Measurements from ENCODE around the gene UBE2K. TPM values are rescaled to one million over a fixed set of nuclear protein-coding genes. Genes with fewer than 3 reads are reported as not detected.
"Not testable (repeated sequence)": the region's sequence is repeated elsewhere in the genome, so short reads cannot be mapped to it uniquely, and the experiment has no call there.

Gene UBE2K
- total RNA-seq, 1 donor from 2014 or later, result 96.7 TPM

DNA sequence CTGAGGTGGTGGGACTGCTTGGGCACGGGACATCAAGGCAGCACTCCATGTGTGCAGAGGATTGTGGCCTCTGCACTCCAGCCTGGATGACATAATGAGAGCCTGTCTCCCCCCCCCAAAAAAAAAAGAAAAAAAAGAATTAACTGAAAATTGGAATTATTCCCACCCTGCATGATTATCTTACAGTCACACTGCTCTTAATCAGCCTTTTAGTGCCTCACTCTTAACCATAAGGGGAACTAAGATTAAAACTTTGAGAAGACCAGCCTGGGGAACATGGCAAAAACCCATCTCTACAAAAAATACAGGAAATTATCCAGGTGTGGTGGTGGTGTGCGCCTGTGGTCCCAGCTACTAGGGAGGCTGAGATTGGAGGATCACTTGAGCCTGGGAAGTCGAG lies 94.6 kb downstream of the UBE2K start:
- peaks cover 1% of the 10 kb centered on the region for H3K9me3 Mint-ChIP-seq (ENCODE audit: unreplicated experiment)
- no peak for TF ChIP-seq CTCF (IDR thresholded peaks at IDR 0.05; ENCODE audit: partially characterized antibody, unreplicated experiment)
- no peak for DNase-seq
- no peaks in the 10 kb centered on the region for H3K36me3 Mint-ChIP-seq (ENCODE audit: unreplicated experiment)
- H3K4me1 Mint-ChIP-seq (ENCODE audit: low read depth, unreplicated experiment), result no peaks in the 10 kb centered on the region
- no peaks in the 10 kb centered on the region for H3K27me3 Mint-ChIP-seq (ENCODE audit: unreplicated experiment)
- no peak overlapping the region for H3K27ac Mint-ChIP-seq (ENCODE audit: unreplicated experiment)
- no peak overlapping the region for H3K4me3 Mint-ChIP-seq (ENCODE audit: unreplicated experiment)

DNA sequence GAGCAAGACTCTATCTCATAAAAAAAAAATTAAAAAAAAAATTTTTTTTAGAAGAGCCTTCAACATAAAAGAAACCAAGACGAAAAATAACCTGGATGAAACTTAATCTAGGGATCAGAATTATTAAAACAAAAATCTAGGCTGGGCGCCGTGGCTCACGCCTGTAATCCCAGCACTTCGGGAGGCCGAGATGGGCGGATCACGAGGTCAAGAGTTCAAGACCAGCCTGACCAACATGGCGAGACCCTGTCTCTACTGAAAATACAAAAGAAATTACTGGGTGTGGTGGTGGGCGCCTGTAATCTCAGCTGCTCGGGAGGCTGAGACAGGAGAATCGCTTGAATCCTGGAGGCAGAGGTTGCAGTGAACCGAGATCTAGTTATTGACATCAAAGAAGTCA lies 95.0 kb downstream of the UBE2K start:
- H3K27me3 Mint-ChIP-seq (ENCODE audit: unreplicated experiment); H3K4me3 Mint-ChIP-seq (ENCODE audit: unreplicated experiment); H3K9me3 Mint-ChIP-seq (ENCODE audit: unreplicated experiment); DNase-seq; H3K27ac Mint-ChIP-seq (ENCODE audit: unreplicated experiment); H3K4me1 Mint-ChIP-seq (ENCODE audit: low read depth, unreplicated experiment); H3K36me3 Mint-ChIP-seq (ENCODE audit: unreplicated experiment): not testable (repeated sequence)

DNA sequence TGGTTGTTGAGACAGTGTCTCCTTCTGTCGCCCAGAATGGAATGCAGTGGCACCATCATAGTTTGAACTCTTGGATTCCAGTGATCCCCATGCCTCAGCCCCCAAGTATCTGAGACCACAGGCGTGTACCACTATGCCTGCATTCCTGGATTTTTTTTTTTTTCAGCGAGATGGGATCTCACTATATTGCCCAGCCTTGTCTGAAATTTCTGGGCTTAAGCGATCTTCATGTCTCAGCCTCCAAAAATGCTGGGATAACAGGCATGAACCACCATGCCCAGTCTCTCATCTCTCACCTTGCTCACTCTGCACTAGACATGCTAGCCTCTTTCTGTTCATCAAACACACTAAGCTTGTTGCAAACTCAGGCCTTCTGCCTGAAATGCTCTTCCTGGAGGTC lies 104.1 kb downstream of the UBE2K start:
- Mint-ChIP-seq H3K36me3 (ENCODE audit: unreplicated experiment) (no peaks in the 10 kb centered on the region), H3K27ac (ENCODE audit: unreplicated experiment) (no peak overlapping the region)

DNA sequence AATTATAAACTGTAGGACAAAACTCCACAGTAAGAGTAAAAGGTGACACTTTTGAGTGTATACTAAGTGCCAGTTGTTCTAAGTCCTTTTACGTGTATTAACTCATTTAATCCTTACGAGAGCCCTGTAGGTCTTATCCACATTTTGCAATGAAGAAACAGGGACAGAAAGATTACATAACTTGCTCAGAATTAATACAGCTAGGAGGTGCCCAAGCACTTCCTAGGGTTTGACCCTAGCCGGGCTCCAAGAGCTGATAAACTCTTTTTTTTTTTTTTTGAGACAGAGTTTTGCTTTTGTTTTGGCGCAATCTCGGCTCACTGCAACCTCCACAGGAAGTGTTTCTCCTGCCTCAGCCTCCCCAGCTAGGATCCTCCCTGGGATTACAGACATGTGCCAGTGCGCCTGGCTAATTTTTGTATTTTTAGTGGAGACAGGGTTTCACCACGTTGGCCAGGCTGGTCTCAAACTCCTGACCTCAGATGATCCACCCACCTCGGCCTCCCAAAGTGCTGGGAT lies 110.4 kb downstream of the UBE2K start:
- H3K4me3 Mint-ChIP-seq (ENCODE audit: unreplicated experiment), result no peak overlapping the region
- no peak for TF ChIP-seq CTCF (IDR thresholded peaks at IDR 0.05; ENCODE audit: partially characterized antibody, unreplicated experiment)
- no peak for DNase-seq
- H3K27ac Mint-ChIP-seq (ENCODE audit: unreplicated experiment), result no peak overlapping the region
- no peaks in the 10 kb centered on the region for H3K4me1 Mint-ChIP-seq (ENCODE audit: low read depth, unreplicated experiment)
- H3K36me3 Mint-ChIP-seq (ENCODE audit: unreplicated experiment), result peaks cover 4% of the 10 kb centered on the region
- peaks cover 5% of the 10 kb centered on the region for H3K27me3 Mint-ChIP-seq (ENCODE audit: unreplicated experiment)
- peaks cover 6% of the 10 kb centered on the region for H3K9me3 Mint-ChIP-seq (ENCODE audit: unreplicated experiment)

More for the DNA sequence above, 104.1 kb downstream of the UBE2K start:
- H3K27me3 Mint-ChIP-seq (ENCODE audit: unreplicated experiment), result peaks cover 2% of the 10 kb centered on the region
- no peak for TF ChIP-seq CTCF (IDR thresholded peaks at IDR 0.05; ENCODE audit: partially characterized antibody, unreplicated experiment)
- H3K4me1 Mint-ChIP-seq (ENCODE audit: low read depth, unreplicated experiment), result no peaks in the 10 kb centered on the region
- no peak overlapping the region for H3K4me3 Mint-ChIP-seq (ENCODE audit: unreplicated experiment)
- peaks cover 4% of the 10 kb centered on the region for H3K9me3 Mint-ChIP-seq (ENCODE audit: unreplicated experiment)
- DNase-seq, result no peak

GRCh38 chr4:39812500-39812899 lies 114.6 kb downstream of the UBE2K start:
- DNase-seq, result no peak
- H3K4me3 Mint-ChIP-seq (ENCODE audit: unreplicated experiment), result no peak overlapping the region
- H3K27ac Mint-ChIP-seq (ENCODE audit: unreplicated experiment), result no peak overlapping the region
- no peak for TF ChIP-seq CTCF (IDR thresholded peaks at IDR 0.05; ENCODE audit: partially characterized antibody, unreplicated experiment)
- peaks cover 11% of the 10 kb centered on the region for H3K27me3 Mint-ChIP-seq (ENCODE audit: unreplicated experiment)
- H3K4me1 Mint-ChIP-seq (ENCODE audit: low read depth, unreplicated experiment), result no peaks in the 10 kb centered on the region
- H3K36me3 Mint-ChIP-seq (ENCODE audit: unreplicated experiment), result peaks cover 4% of the 10 kb centered on the region
- H3K9me3 Mint-ChIP-seq (ENCODE audit: unreplicated experiment), result peaks cover 10% of the 10 kb centered on the region

DNA sequence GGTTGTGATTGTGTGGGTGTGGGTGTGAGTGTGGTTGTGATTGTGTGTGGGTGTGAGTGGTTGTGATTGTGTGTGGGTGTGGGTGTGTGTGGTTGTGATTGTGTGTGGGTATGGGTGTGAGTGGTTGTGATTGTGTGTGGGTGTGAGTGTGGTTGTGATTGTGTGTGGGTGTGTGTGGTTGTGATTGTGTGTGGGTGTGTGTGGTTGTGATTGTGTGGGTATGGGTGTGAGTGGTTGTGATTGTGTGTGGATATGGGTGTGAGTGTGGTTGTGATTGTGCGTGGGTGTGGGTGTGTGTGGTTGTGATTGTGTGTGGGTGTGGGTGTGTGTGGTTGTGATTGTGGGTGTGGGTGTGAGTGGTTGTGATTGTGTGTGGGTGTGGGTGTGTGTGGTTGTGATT lies 115.1 kb downstream of the UBE2K start:
- H3K9me3 Mint-ChIP-seq (ENCODE audit: unreplicated experiment), result peaks cover 10% of the 10 kb centered on the region
- H3K4me3 Mint-ChIP-seq (ENCODE audit: unreplicated experiment); H3K27ac Mint-ChIP-seq (ENCODE audit: unreplicated experiment); DNase-seq; H3K4me1 Mint-ChIP-seq (ENCODE audit: low read depth, unreplicated experiment); H3K36me3 Mint-ChIP-seq (ENCODE audit: unreplicated experiment): not testable (repeated sequence)
- peaks cover 11% of the 10 kb centered on the region for H3K27me3 Mint-ChIP-seq (ENCODE audit: unreplicated experiment)

- Mint-ChIP-seq H3K9me3 (ENCODE audit: unreplicated experiment) (peaks cover 10% of the 10 kb centered on the region), H3K27me3 (ENCODE audit: unreplicated experiment) (peaks cover 11% of the 10 kb centered on the region)
- DNase-seq; H3K27ac Mint-ChIP-seq (ENCODE audit: unreplicated experiment); H3K4me3 Mint-ChIP-seq (ENCODE audit: unreplicated experiment); H3K4me1 Mint-ChIP-seq (ENCODE audit: low read depth, unreplicated experiment); H3K36me3 Mint-ChIP-seq (ENCODE audit: unreplicated experiment): not testable (repeated sequence)
Observed at GRCh38 chr4:39813761-39814160, 115.8 kb downstream of the UBE2K start.
